ENCODE measurements around the gene SMPX. TPM values are rescaled to one million over a fixed set of nuclear protein-coding genes. Genes with fewer than 3 reads are reported as not detected.

Gene SMPX
- total RNA-seq, 3 donors from 2014 or later (not counting 1 experiment from before 2014, with no cell fraction given), result not detected

DNA sequence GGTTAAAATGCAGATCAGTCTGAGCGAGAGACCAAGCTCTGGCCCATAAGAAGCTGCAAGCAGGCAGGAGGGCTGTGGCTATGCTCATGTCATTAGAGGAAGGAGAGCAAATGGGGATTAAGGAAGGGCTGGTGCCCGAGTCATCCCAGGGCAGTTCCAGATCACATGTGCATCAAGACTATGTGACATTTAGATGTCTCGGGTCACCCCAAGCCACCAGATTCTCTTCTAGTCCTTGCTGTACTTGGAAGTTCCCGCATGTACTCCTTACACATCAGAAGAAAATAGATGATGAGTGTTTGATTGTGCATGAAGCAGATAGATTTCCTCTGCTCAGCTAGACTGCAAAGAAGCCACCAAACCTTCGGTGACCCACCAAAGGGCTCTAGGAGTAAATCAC is 57.6 kb downstream of the SMPX start:
- peaks cover 0 to 6% of the 10 kb centered on the region in 2 donors for H3K27me3 Mint-ChIP-seq (ENCODE audit: low read depth in 2 of 2)
- Histone ChIP-seq H3K36me3 (ENCODE audit: control insufficient read depth, insufficient read depth, low read length) (no peaks in the 10 kb centered on the region), H3K27ac (ENCODE audit: low read length) (no peak overlapping the region), H3K9me3 (ENCODE audit: control insufficient read depth, insufficient read depth, low read length) (no peaks in the 10 kb centered on the region), H3K4me1 (ENCODE audit: control insufficient read depth, insufficient read depth, low read length) (no peaks in the 10 kb centered on the region), H3K27me3 (ENCODE audit: control insufficient read depth, insufficient read depth, low read length) (no peaks in the 10 kb centered on the region), H3K4me3 (ENCODE audit: low read length) (no peak overlapping the region)
- no peaks in the 10 kb centered on the region for H3K36me3 Mint-ChIP-seq
- H3K4me1 Mint-ChIP-seq, result no peaks in the 10 kb centered on the region
- no peak overlapping the region for H3K27ac Mint-ChIP-seq
- ATAC-seq (no peak), DNase-seq (no peak)
- intact Hi-C loops (cut with micrococcal nuclease), result no loop called here
- 83% methylated on average over 4 of the region's 5 CpGs for WGBS (ENCODE audit: insufficient coverage)
- no peak for TF ChIP-seq CTCF (IDR thresholded peaks at IDR 0.05)
- H3K9me3 Mint-ChIP-seq, result no peaks in the 10 kb centered on the region
- no peak overlapping the region for H3K4me3 Mint-ChIP-seq

DNA sequence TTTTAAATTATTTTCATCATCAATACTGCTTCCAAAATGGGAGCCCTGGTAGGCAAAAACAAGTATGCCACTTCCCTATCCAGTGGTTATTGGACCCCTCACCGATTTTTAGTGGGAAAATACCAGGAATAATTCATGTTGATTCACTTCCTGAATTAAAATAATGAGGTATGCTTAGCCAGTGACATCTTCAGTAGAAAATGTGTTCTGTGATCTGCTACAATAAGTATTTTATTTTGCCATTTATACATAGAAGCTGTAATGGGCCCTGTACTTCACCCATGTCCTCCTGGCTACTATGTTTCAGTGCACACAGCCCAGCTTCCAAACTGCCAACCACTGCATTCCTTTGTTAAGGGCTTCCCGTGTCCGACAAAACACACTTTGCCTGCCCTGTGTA is 58.8 kb downstream of the SMPX start:
- no CpG with 5 or more reads among the region's 3 CpGs for WGBS (ENCODE audit: insufficient coverage)
- H3K4me1 Mint-ChIP-seq, result no peaks in the 10 kb centered on the region
- no peaks in the 10 kb centered on the region for H3K36me3 Mint-ChIP-seq
- no peaks in the 10 kb centered on the region for H3K9me3 ChIP-seq (ENCODE audit: control insufficient read depth, insufficient read depth, low read length)
- TF ChIP-seq CTCF (IDR thresholded peaks at IDR 0.05), result no peak
- no peak overlapping the region for H3K4me3 ChIP-seq (ENCODE audit: low read length)
- no peaks in the 10 kb centered on the region for H3K9me3 Mint-ChIP-seq
- no peak overlapping the region for H3K27ac Mint-ChIP-seq
- H3K4me1 ChIP-seq (ENCODE audit: control insufficient read depth, insufficient read depth, low read length), result no peaks in the 10 kb centered on the region
- no peak for ATAC-seq
- no peaks in the 10 kb centered on the region for H3K27me3 ChIP-seq (ENCODE audit: control insufficient read depth, insufficient read depth, low read length)
- no peak overlapping the region for H3K4me3 Mint-ChIP-seq
- no peak for DNase-seq
- no peaks in the 10 kb centered on the region for H3K36me3 ChIP-seq (ENCODE audit: control insufficient read depth, insufficient read depth, low read length)
- intact Hi-C loops (cut with micrococcal nuclease), result no loop called here
- H3K27me3 Mint-ChIP-seq (ENCODE audit: low read depth in 2 of 2), result peaks cover 0 to 6% of the 10 kb centered on the region in 2 donors
- H3K27ac ChIP-seq (ENCODE audit: low read length), result no peak overlapping the region

- no peak overlapping the region for H3K27ac Mint-ChIP-seq
- Histone ChIP-seq H3K27me3 (ENCODE audit: control insufficient read depth, insufficient read depth, low read length) (no peaks in the 10 kb centered on the region), H3K4me1 (ENCODE audit: control insufficient read depth, insufficient read depth, low read length) (no peaks in the 10 kb centered on the region), H3K27ac (ENCODE audit: low read length) (no peak overlapping the region), H3K9me3 (ENCODE audit: control insufficient read depth, insufficient read depth, low read length) (no peaks in the 10 kb centered on the region), H3K4me3 (ENCODE audit: low read length) (no peak overlapping the region), H3K36me3 (ENCODE audit: control insufficient read depth, insufficient read depth, low read length) (no peaks in the 10 kb centered on the region)
- TF ChIP-seq CTCF (IDR thresholded peaks at IDR 0.05), result no peak
- intact Hi-C loops (cut with micrococcal nuclease), result no loop called here
- H3K9me3 Mint-ChIP-seq, result no peaks in the 10 kb centered on the region
- no peak overlapping the region for H3K4me3 Mint-ChIP-seq
- DNase-seq (no peak), ATAC-seq (no peak)
- peaks cover 0 to 6% of the 10 kb centered on the region in 2 donors for H3K27me3 Mint-ChIP-seq (ENCODE audit: low read depth in 2 of 2)
- H3K4me1 Mint-ChIP-seq, result no peaks in the 10 kb centered on the region
- H3K36me3 Mint-ChIP-seq, result no peaks in the 10 kb centered on the region
- WGBS (ENCODE audit: insufficient coverage), result 50% methylated on average over 3 of the region's 4 CpGs
These were observed 59.6 kb downstream of the SMPX start for GRCh38 chrX:21698272-21698671.

GRCh38 chrX:21691512-21692018 is 66.4 kb downstream of the SMPX start:
- DNase-seq (no peak), ATAC-seq (no peak)
- peaks cover 0 to 2% of the 10 kb centered on the region in 2 donors for H3K9me3 Mint-ChIP-seq
- no peaks in the 10 kb centered on the region for H3K4me1 Mint-ChIP-seq
- Histone ChIP-seq H3K4me3 (ENCODE audit: low read length) (no peak overlapping the region), H3K9me3 (ENCODE audit: control insufficient read depth, insufficient read depth, low read length) (no peaks in the 10 kb centered on the region), H3K27me3 (ENCODE audit: control insufficient read depth, insufficient read depth, low read length) (no peaks in the 10 kb centered on the region), H3K36me3 (ENCODE audit: control insufficient read depth, insufficient read depth, low read length) (no peaks in the 10 kb centered on the region), H3K4me1 (ENCODE audit: control insufficient read depth, insufficient read depth, low read length) (no peaks in the 10 kb centered on the region), H3K27ac (ENCODE audit: low read length) (no peak overlapping the region)
- WGBS (ENCODE audit: insufficient coverage), result 80% methylated on average over 3 of the region's 3 CpGs
- intact Hi-C loops (cut with micrococcal nuclease), result no loop called here
- no peak overlapping the region for H3K27ac Mint-ChIP-seq
- no peak overlapping the region for H3K4me3 Mint-ChIP-seq
- no peaks in the 10 kb centered on the region for H3K36me3 Mint-ChIP-seq
- H3K27me3 Mint-ChIP-seq (ENCODE audit: low read depth in 2 of 2), result no peaks in the 10 kb centered on the region
- TF ChIP-seq CTCF (IDR thresholded peaks at IDR 0.05), result no peak
